Measurements from ENCODE around the gene SEPTIN10.

Gene SEPTIN10

GRCh38 chr2:109510136-109511028, 103.4 kb downstream of the SEPTIN10 start:
- TF ChIP-seq CTCF (IDR thresholded peaks at IDR 0.05; ENCODE audit: borderline replicate concordance, control extremely low read depth, extremely low read depth, insufficient read depth, missing control alignments): peak; percentile 84
- DNase-seq (ENCODE audit: low spot score): peak; percentile 86
- in situ Hi-C loops (cut with MboI; ENCODE audit: low sequenced_read_pairs, unreplicated experiment): no loop called here

- TF ChIP-seq CTCF (IDR thresholded peaks at IDR 0.05; ENCODE audit: borderline replicate concordance, control extremely low read depth, extremely low read depth, insufficient read depth, missing control alignments): no peak
- in situ Hi-C loops (cut with MboI; ENCODE audit: low sequenced_read_pairs, unreplicated experiment): loop anchor here (10.0 kb wide), 1 partner anchor 384 kb away; the partner anchor contains the start of gene SH3RF3
- no peak for DNase-seq (ENCODE audit: low spot score)
Measured at GRCh38 chr2:109508556-109508955, 105.2 kb downstream of the SEPTIN10 start.

- in situ Hi-C loops (cut with MboI; ENCODE audit: low sequenced_read_pairs, unreplicated experiment): loop anchor here (10.0 kb wide), 1 partner anchor 383 kb away; the partner anchor contains the start of gene SH3RF3
- DNase-seq (ENCODE audit: low spot score): no peak
- no peak for TF ChIP-seq CTCF (IDR thresholded peaks at IDR 0.05; ENCODE audit: borderline replicate concordance, control extremely low read depth, extremely low read depth, insufficient read depth, missing control alignments)
Measured at GRCh38 chr2:109507828-109508227, 105.9 kb downstream of the SEPTIN10 start.

- TF ChIP-seq CTCF (IDR thresholded peaks at IDR 0.05; ENCODE audit: borderline replicate concordance, control extremely low read depth, extremely low read depth, insufficient read depth, missing control alignments): no peak
- in situ Hi-C loops (cut with MboI; ENCODE audit: low sequenced_read_pairs, unreplicated experiment): loop anchor here (10.0 kb wide), 1 partner anchor 382 kb away; the partner anchor contains the start of gene SH3RF3
- no peak for DNase-seq (ENCODE audit: low spot score)
Measured at GRCh38 chr2:109507217-109507616, 106.5 kb downstream of the SEPTIN10 start.

GRCh38 chr2:109503191-109503590, 110.6 kb downstream of the SEPTIN10 start:
- TF ChIP-seq CTCF (IDR thresholded peaks at IDR 0.05; ENCODE audit: borderline replicate concordance, control extremely low read depth, extremely low read depth, insufficient read depth, missing control alignments): no peak
- in situ Hi-C loops (cut with MboI; ENCODE audit: low sequenced_read_pairs, unreplicated experiment): loop anchor here (10.0 kb wide), 1 partner anchor 378 kb away; the partner anchor contains the start of gene SH3RF3
- DNase-seq (ENCODE audit: low spot score): no peak

GRCh38 chr2:109501461-109501860, 112.3 kb downstream of the SEPTIN10 start:
- no peak for DNase-seq (ENCODE audit: low spot score)
- TF ChIP-seq CTCF (IDR thresholded peaks at IDR 0.05; ENCODE audit: borderline replicate concordance, control extremely low read depth, extremely low read depth, insufficient read depth, missing control alignments): no peak
- in situ Hi-C loops (cut with MboI; ENCODE audit: low sequenced_read_pairs, unreplicated experiment): loop anchor here (10.0 kb wide), 1 partner anchor 377 kb away; the partner anchor contains the start of gene SH3RF3

Data from GM13976 (cell line).